ENCODE results near the gene KCNIP3. TPM values are rescaled to one million over a fixed set of nuclear protein-coding genes. Genes with fewer than 3 reads are reported as not detected.
"Not testable (repeated sequence)": the region's sequence is repeated elsewhere in the genome, so short reads cannot be mapped to it uniquely, and the experiment has no call there.

KCNIP3 gene
- total and polyA plus RNA-seq, 12 donors = 2.1 to 8.0 (median 3.9) TPM

GRCh38 chr2:95414015-95414594 lies 117.0 kb downstream of the KCNIP3 start:
- ATAC-seq (peak; percentile 91 to 96 (median 94)), DNase-seq (peak; percentile 77 to 85)
- not testable (repeated sequence) for H3K4me1 ChIP-seq, H3K27me3 ChIP-seq, H3K4me3 ChIP-seq, H3K27ac ChIP-seq, H3K9me3 ChIP-seq
- 47 to 51% methylated on average over 7 to 8 of the region's 9 CpGs for WGBS, 2 donors
- peaks cover 0 to 31% (median 0%) of the 10 kb centered on the region in 9 donors for H3K36me3 ChIP-seq
- intact Hi-C loops (cut with DNase I) = loop anchor here in 4 of 10 donors (5.0 kb wide), 2 partner anchors 313 to 318 kb away; no protein-coding TSS in a partner anchor
- TF ChIP-seq CTCF (IDR thresholded peaks at IDR 0.05) = peak; percentile 76 to 91 (median 85)

DNA sequence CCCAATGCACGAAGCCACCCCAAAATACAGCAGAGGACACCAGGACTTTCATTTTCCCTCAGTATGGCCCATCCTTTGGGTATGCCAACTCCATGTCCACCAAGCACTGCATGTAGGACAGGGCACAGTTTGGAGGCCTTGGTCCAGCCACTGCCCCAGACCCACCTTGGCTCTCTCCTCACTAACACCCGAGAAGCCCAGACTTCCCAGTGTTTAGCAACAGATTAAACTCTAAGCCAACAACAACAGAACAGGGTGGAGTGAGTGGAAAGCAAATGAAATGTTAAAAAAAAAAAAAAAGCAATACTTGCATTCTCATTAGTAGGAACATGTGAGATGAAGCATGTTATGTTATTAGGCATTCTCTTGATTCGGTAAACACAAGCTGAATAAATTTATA lies 118.0 kb downstream of the KCNIP3 start:
- H3K9me3 ChIP-seq; H3K27ac ChIP-seq; intact Hi-C loops (cut with DNase I); H3K4me3 ChIP-seq; H3K4me1 ChIP-seq; DNase-seq; H3K27me3 ChIP-seq: not testable (repeated sequence)
- peak in 3 of 8 donors; percentile 21 to 54 (median 34) for ATAC-seq
- WGBS, 2 donors = 72 to 82% methylated on average over 3 of the region's 3 CpGs
- H3K36me3 ChIP-seq = peaks cover 0 to 27% (median 0%) of the 10 kb centered on the region in 9 donors

DNA sequence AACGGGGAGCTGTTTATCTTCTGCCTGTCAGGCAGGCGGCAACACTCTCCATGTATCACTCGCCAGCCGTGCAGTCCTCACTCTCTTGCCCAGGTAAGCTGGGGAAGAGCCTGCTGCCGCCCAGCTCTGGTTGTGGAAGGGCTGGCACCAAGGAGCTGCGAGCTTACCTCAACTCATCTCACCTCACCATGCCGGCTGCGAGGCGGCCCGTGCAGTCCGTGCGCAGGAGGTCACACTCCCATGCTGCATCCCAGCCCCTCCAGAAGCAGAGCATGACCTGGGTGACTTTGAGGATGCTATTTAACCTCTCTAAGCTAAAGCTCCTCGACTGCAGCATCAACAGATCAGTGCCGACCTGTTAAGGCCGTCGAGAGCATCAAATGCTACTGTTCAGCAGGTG lies 118.4 kb downstream of the KCNIP3 start:
- ATAC-seq; H3K27ac ChIP-seq; intact Hi-C loops (cut with DNase I); H3K27me3 ChIP-seq; DNase-seq; H3K9me3 ChIP-seq; H3K4me1 ChIP-seq; H3K4me3 ChIP-seq: not testable (repeated sequence)
- H3K36me3 ChIP-seq = peaks cover 0 to 27% (median 0%) of the 10 kb centered on the region in 9 donors
- WGBS, 2 donors = 90 to 94% methylated on average over 16 of the region's 16 CpGs

DNA sequence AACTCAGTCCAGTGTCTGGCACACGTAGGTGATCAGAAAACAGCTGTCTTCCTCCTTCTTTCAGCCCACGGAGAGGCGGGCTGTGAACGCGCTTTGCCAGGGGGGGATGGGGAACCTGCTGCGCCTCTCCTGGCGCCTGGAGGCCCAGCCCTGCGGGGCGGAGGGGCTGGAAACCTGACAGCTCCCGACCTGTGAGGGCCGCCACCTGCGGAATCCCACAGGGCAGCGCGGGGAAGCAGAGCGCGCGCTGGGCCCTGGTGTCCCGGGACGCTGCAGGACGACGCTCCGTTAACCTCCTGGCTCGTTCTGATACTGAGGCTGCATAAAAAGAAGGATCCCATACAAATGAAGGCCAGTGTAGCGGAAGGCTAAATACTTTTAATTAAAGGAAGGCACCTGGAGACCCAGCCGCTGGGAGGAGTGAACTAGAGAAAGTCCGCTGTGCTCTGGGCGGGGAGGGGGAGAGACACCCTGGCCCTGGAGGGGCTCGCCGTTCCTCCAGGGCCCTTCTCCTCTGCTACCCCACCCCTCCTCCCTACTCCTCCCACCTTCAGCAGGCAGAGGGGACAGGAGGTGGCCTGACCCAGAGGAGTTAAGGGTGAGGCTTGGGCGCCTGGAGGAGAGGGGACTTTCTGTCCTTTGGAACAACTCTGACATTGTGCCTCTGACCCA lies 130.2 kb downstream of the KCNIP3 start:
- intact Hi-C loops (cut with DNase I); ATAC-seq; H3K4me3 ChIP-seq: not testable (repeated sequence)

DNA sequence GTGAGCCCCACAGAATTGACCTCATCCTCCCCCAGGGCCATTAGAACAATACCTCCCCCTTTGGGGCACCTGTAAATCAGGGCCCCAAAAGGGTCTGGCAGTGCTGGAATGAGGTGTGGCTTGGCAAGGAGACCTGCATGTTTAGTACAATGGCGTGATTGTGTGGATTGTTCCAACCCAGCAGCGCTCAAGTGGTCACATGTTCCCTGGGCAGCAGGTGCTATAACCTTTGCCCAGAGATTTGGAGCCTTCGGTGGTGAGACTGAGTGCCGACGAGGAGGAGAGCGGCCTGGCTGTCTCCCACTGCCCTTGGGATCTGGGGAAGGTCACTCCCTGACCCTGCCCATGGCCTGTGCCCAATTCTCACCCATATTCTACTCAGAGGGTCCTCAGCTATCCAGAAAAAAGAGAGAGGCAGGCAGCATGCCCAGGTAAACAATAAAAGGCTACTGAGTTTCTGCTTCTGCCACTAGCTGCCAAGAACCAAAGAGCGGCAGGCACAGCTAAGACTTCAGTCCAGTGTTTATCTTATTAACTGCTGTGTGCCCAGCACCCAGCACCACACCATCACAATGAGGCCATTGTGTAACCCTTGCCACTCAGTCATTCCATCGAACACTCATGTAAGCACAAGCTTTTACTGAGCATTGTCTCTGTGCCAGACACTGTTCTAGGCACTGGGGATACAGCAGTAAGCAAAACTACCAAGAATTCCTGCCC lies 132.8 kb downstream of the KCNIP3 start:
- H3K4me1 ChIP-seq; DNase-seq; intact Hi-C loops (cut with DNase I); H3K27me3 ChIP-seq; H3K36me3 ChIP-seq; H3K9me3 ChIP-seq; H3K4me3 ChIP-seq; H3K27ac ChIP-seq: not testable (repeated sequence)
- WGBS, 2 donors = no CpG with 5 or more reads among the region's 8 CpGs
- ATAC-seq = peak in 7 of 8 donors; percentile 48 to 84 (median 61)

More for the DNA sequence above, 130.2 kb downstream of the KCNIP3 start:
- H3K27me3 ChIP-seq, DNase-seq, H3K4me1 ChIP-seq, H3K36me3 ChIP-seq, H3K9me3 ChIP-seq, H3K27ac ChIP-seq: not testable (repeated sequence)
- WGBS, 2 donors = 26 to 30% methylated on average over 11 to 14 of the region's 30 CpGs

DNA sequence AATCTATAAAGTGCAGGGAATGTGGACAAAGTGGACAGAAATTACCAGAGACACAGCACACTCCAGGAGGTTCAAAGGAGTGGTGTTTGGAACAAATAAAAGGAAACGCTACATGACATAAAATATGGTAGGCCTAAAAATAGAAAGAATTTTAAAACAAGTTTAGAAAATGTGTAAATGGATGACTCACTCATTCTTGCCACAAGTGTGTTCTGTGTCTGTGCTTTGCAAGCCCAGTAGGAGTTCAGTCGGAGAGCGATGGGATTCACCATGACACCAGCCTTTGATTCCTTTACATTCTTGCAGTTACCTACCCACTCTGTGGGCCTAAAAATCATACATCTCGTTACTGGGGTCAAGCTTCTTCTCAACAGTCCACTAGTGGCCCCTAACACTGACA lies 136.2 kb downstream of the KCNIP3 start:
- WGBS, 2 donors = 81 to 93% methylated on average over 1 of the region's 4 CpGs
- H3K27me3 ChIP-seq; intact Hi-C loops (cut with DNase I); ATAC-seq; H3K27ac ChIP-seq; H3K36me3 ChIP-seq; H3K4me3 ChIP-seq; H3K4me1 ChIP-seq; H3K9me3 ChIP-seq; DNase-seq: not testable (repeated sequence)

- 91 to 94% methylated on average over 2 of the region's 2 CpGs for WGBS, 2 donors
- H3K27me3 ChIP-seq; H3K4me1 ChIP-seq; DNase-seq; intact Hi-C loops (cut with DNase I); H3K9me3 ChIP-seq; H3K4me3 ChIP-seq; H3K36me3 ChIP-seq: not testable (repeated sequence)
- ATAC-seq = peak in 3 of 8 donors; percentile 2 to 18 (median 18)
- H3K27ac ChIP-seq = peak overlapping the region in 2 of 10 donors; percentile 45 to 56
Measured at GRCh38 chr2:95433973-95434372, 136.8 kb downstream of the KCNIP3 start.

- H3K27me3 ChIP-seq; H3K4me3 ChIP-seq; H3K27ac ChIP-seq; H3K4me1 ChIP-seq; intact Hi-C loops (cut with DNase I); H3K9me3 ChIP-seq; H3K36me3 ChIP-seq: not testable (repeated sequence)
- 30 to 35% methylated on average over 2 of the region's 3 CpGs for WGBS, 2 donors
- DNase-seq (peak; percentile 12 to 34), ATAC-seq (peak; percentile 77 to 96 (median 90))
Measured at GRCh38 chr2:95434507-95435076, 137.4 kb downstream of the KCNIP3 start.

DNA sequence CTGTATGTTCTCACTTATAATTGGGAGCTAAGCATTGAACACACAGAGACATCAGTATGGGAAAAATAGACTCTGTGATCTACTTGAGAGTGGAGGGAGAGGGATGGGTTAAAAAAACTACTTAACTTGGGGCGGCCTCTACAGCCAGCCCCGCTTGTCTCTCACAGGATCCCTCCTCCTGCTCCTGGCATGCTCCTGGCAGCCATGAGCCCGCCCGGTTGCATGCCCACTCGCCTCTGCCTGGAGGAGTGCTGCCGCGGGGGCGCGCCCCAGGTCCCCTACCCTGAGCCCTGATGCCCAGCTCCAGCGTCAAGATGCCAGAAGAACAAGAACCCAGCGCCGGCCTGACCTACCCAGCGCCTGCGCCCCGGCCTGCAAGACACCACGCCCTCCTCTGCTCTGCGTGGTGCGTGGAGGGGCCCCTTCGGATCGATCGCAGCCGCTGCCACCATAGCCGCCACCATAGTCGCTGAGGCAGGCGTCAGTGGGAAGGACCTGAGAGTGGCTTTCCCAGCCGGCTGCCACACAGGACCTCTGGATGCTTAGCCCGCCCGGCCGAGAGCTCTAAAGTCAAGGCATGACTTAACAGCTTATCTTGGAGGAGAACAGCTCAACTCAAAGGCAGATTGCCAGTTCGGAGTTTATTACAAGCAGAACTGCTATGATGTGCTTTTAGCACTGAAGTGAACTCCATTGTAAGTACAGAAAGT lies 138.2 kb downstream of the KCNIP3 start:
- DNase-seq; intact Hi-C loops (cut with DNase I); H3K9me3 ChIP-seq; H3K4me1 ChIP-seq; H3K27me3 ChIP-seq; H3K4me3 ChIP-seq; H3K27ac ChIP-seq; H3K36me3 ChIP-seq: not testable (repeated sequence)
- ATAC-seq = peak; percentile 40 to 72 (median 58)
- WGBS, 2 donors = no CpG with 5 or more reads among the region's 30 CpGs
